GM12878 (cell line): ENCODE measurements around the gene MEOX1. TPM values are rescaled to one million over a fixed set of nuclear protein-coding genes. Genes with fewer than 3 reads are reported as not detected.

ENCODE experiments used
- ATAC-seq: fragments of 200-7000 bp; cut with Tn5 transposase; 3 replicates; pipeline ENCODE4 v1.9.1; 2020; ENCODE audit warnings: mild to moderate bottlenecking, moderate library complexity
- BruUV-seq: library from RNA; stranded (reverse); fragments of 400-500 nt; replicated peaks from 2 replicates; lab custom pipeline; 2021; lab: Mats Ljungman, UMichigan
- CTCF ChIA-PET: fragments of 300-600 bp; sonication (Branson Sonifier 250); formaldehyde crosslinking; extraction: SDS; loops from one replicate; lab custom pipeline; 2021; ENCODE audit warnings: inconsistent platforms; lab: Yijun Ruan, JAX
- POLR2A ChIA-PET: fragments of 350-600 bp; formaldehyde crosslinking; extraction: SDS; loops from one replicate; lab custom pipeline; 2021; ENCODE audit warnings: inconsistent platforms; lab: Charles Lee
- RAD21 ChIA-PET: fragments of 300-600 bp; sonication (Branson Sonifier 250); formaldehyde crosslinking; loops from one replicate; lab custom pipeline; 2023; ENCODE audit warnings: antibody characterized with exemption; ENCODE audit not compliant: unreplicated experiment; lab: Charles Lee
- SMC1A ChIA-PET: fragments of 300-600 bp; sonication (Branson Sonifier 250); formaldehyde crosslinking; loops from one replicate; lab custom pipeline; 2023; ENCODE audit not compliant: unreplicated experiment, uncharacterized antibody; lab: Charles Lee
- DNase-seq: peaks from one replicate; pipeline ENCODE4 v3.0.0-alpha.2; 2011; ENCODE audit warnings: low read depth, low spot score
- FAIRE-seq: peaks from 3 replicates; lab custom pipeline; 2011; peaks lifted over from hg19 to GRCh38; lab: Jason Lieb, UNC
- H2AFZ ChIP-seq: 2 replicates; pipeline ENCODE4 v1.6.0; 2011; ENCODE audit warnings: low read depth, low read length, control low read depth; ENCODE audit not compliant: control insufficient read depth
- H3K27ac ChIP-seq: 2 replicates; pipeline ENCODE4 v1.5.1; 2011; ENCODE audit warnings: control low read depth; ENCODE audit not compliant: control insufficient read depth, insufficient read depth
- H3K27me3 ChIP-seq, 2 experiments: replicated peaks in 1 of 2; 2 replicates each; pipeline versions ENCODE4 v1.6.0 to v1.6.1; 2011; ENCODE audit warnings: low read length in 1 of 2; ENCODE audit not compliant: control insufficient read depth in 2 of 2, insufficient read depth in 2 of 2
- H3K36me3 ChIP-seq, 2 experiments: 2 replicates each; pipeline ENCODE4 v1.5.1; 2011; ENCODE audit warnings: low read length in 1 of 2; ENCODE audit not compliant: control insufficient read depth in 2 of 2, insufficient read depth in 2 of 2
- H3K4me1 ChIP-seq: 2 replicates; pipeline ENCODE4 v1.6.1; 2011; ENCODE audit warnings: mild to moderate bottlenecking, low read length, moderate library complexity, mixed read lengths; ENCODE audit not compliant: control insufficient read depth, insufficient read depth
- H3K4me2 ChIP-seq: 2 replicates; pipeline ENCODE4 v1.6.0; 2011; ENCODE audit warnings: control low read depth; ENCODE audit not compliant: control insufficient read depth, insufficient read depth
- H3K4me3 ChIP-seq: fragments of 200-600 bp; sonication (generic); 2 replicates; pipeline ENCODE4 v1.5.1; 2016
- H3K79me2 ChIP-seq: 2 replicates; pipeline ENCODE4 v1.6.0; 2011; ENCODE audit warnings: low read length; ENCODE audit not compliant: control insufficient read depth, insufficient read depth
- H3K9ac ChIP-seq: 2 replicates; pipeline ENCODE4 v1.8.0; 2011; ENCODE audit warnings: low read length, control low read depth, mixed read lengths; ENCODE audit not compliant: control insufficient read depth, insufficient read depth
- H3K9me3 ChIP-seq: replicated peaks from 3 replicates; pipeline ENCODE4 v1.5.1; 2011; ENCODE audit warnings: mild to moderate bottlenecking, low read length; ENCODE audit not compliant: control insufficient read depth, insufficient read depth
- H4K20me1 ChIP-seq: 2 replicates; pipeline ENCODE4 v1.6.0; 2011; ENCODE audit not compliant: control insufficient read depth, insufficient read depth
- CHD1 ChIP-seq: IDR thresholded peaks from 2 replicates; pipeline ENCODE4 v1.6.1; 2012; ENCODE audit warnings: low read depth, low read length, improper control_type of control experiment
- FOXK2 ChIP-seq: fragments of 450-650 bp; IDR thresholded peaks from 2 replicates; pipeline ENCODE4 v1.6.1; 2017; ENCODE audit warnings: mild to moderate bottlenecking, moderate library complexity
- MXI1 ChIP-seq: fragments of 150-350 bp; IDR thresholded peaks from 2 replicates; pipeline ENCODE4 v1.6.1; 2011; ENCODE audit warnings: low read depth, mild to moderate bottlenecking, inconsistent platforms, low read length, improper control_type of control experiment
- PAX8 ChIP-seq: fragments of 450-650 bp; IDR thresholded peaks from 2 replicates; pipeline ENCODE4 v1.6.1; 2017; ENCODE audit warnings: mild to moderate bottlenecking, moderate library complexity
- POLR2AphosphoS5 ChIP-seq: IDR thresholded peaks from 2 replicates; pipeline ENCODE4 v1.6.1; 2011; ENCODE audit warnings: mild to moderate bottlenecking, low read length, inconsistent platforms
- RB1 ChIP-seq: fragments of 450-650 bp; formaldehyde crosslinking; IDR thresholded peaks from 2 replicates; pipeline ENCODE4 v1.6.1; 2017; ENCODE audit warnings: mild to moderate bottlenecking, borderline replicate concordance
- RBBP5 ChIP-seq: fragments of 200-600 bp; sonication (generic); conservative IDR thresholded peaks from 2 replicates; pipeline ENCODE4 v1.6.1; 2016
- RCOR1 ChIP-seq: conservative IDR thresholded peaks from 2 replicates; pipeline ENCODE4 v1.6.1; 2012; ENCODE audit warnings: low read depth, low read length, improper control_type of control experiment
- RFX5 ChIP-seq: IDR thresholded peaks from 2 replicates; pipeline ENCODE4 v1.6.1; 2011; ENCODE audit warnings: low read depth, low read length, improper control_type of control experiment
- SMAD1 ChIP-seq: fragments of 450-650 bp; IDR thresholded peaks from 2 replicates; pipeline ENCODE4 v1.6.1; 2018; ENCODE audit warnings: mild to moderate bottlenecking, low read depth; ENCODE audit not compliant: partially characterized antibody
- SMAD5 ChIP-seq: IDR thresholded peaks from 2 replicates; pipeline ENCODE4 v1.6.1; 2016; ENCODE audit warnings: antibody characterized with exemption, low read depth
- TARDBP ChIP-seq: IDR thresholded peaks from 2 replicates; pipeline ENCODE4 v1.6.1; 2016; ENCODE audit warnings: borderline replicate concordance
- TBL1XR1 ChIP-seq: IDR thresholded peaks from 2 replicates; pipeline ENCODE4 v1.6.1; 2012; ENCODE audit warnings: low read depth, low read length, improper control_type of control experiment
- YY1 ChIP-seq: IDR thresholded peaks from 2 replicates; pipeline ENCODE4 v1.6.1; 2011; ENCODE audit warnings: low read depth, mild to moderate bottlenecking, low read length
- ZNF217 ChIP-seq: fragments of 450-650 bp; IDR thresholded peaks from 2 replicates; pipeline ENCODE4 v1.6.1; 2017; ENCODE audit warnings: antibody characterized with exemption, mild to moderate bottlenecking
- ZNF24 ChIP-seq: fragments of 450-650 bp; IDR thresholded peaks from 2 replicates; pipeline ENCODE4 v1.6.1; 2017; ENCODE audit warnings: antibody characterized with exemption, mild to moderate bottlenecking
- WGBS: methylation state at CpG from one replicate; pipeline ENCODE4 v1.1.6; 2016; ENCODE audit warnings: low lambda C conversion rate; ENCODE audit not compliant: insufficient replicate concordance, insufficient coverage; ENCODE audit errors: missing lambda C conversion rate; 5-methylcytosine and 5-hydroxymethylcytosine counted together
- in situ Hi-C: fragments of 300-500 bp; cut with MboI; formaldehyde crosslinking; loops from 9 replicates; pipeline ENCODE4 v1.14.3; 2018; ENCODE audit warnings: mixed read lengths
- intact Hi-C: fragments of 100-400 bp; cut with micrococcal nuclease; formaldehyde crosslinking; loops from one replicate; pipeline ENCODE4 v1.14.2; 2022; ENCODE audit not compliant: unreplicated experiment
- polyA plus RNA-seq, 11 experiments: library from polyadenylated mRNA; depleted of rRNA in 4 of 11; unstranded in 6 of 11; stranded (reverse) in 5 of 11; fragments of >200 nt; fragmentation: Nextera tagmentation in 4 of 11; fragmentation: Illumina TruSeq in 1 of 11; extraction: Ambion mirVana in 4 of 11; extraction: Trizol in 1 of 11; gene quantifications; 1 replicate in 1 of 11; 2 replicates in 10 of 11; pipeline versions ENCODE4 v1.2.1 to v1.2.3, GENCODE V29; 2011 to 2016; ENCODE audit warnings: inconsistent platforms in 2 of 11, missing spikeins in 2 of 11, low read depth in 1 of 11
- total RNA-seq, 4 experiments: library from RNA; depleted of rRNA in 3 of 4; stranded (reverse); fragments of >200 nt in 3 of 4; fragmentation: Illumina TruSeq in 1 of 4; extraction: Trizol in 1 of 4; gene quantifications; 2 replicates each; pipeline versions ENCODE4 v1.2.1 to v1.2.3, GENCODE V29; 2013 to 2021
- TF ChIP-seq, protein P1 (sequence below): fragments of 450-650 bp; IDR thresholded peaks from 2 replicates; pipeline ENCODE4 v1.6.1; 2017; ENCODE audit warnings: antibody characterized with exemption, mild to moderate bottlenecking, moderate library complexity
- TF ChIP-seq, protein P2 (sequence below): IDR thresholded peaks from 2 replicates; pipeline ENCODE4 v1.6.1; 2011; ENCODE audit warnings: borderline replicate concordance, low read depth, mild to moderate bottlenecking, moderate library complexity, low read length; ENCODE audit not compliant: insufficient read depth, poor library complexity, severe bottlenecking

Gene MEOX1
- total and polyA plus RNA-seq, 10 of the 15 experiments (the other 5 are each of a cell fraction or from before 2014, with no cell fraction given), result 0.19 to 9.4 (median 0.46) TPM

DNA sequence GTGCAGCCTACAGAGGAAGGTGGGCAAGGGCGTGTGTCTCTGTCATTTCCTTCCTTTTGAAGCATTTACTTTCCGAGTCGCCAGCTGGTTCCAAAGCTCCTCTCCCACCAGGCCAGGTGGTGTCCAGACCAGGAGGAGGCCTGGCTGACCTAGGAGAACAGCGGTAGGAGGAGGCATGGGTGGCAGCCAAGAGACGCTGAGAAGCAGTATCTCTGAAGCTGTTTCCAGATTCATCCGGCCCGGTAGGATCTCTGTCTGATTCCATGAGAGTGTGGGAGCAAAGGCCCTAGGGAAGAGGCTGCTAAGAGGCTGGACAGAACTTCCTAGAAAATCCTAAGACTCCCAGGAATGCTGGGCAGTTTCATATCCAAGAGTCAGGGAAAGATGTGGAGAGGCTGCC, 20.3 kb downstream of the MEOX1 start:
- in situ Hi-C loops (no loop called here), intact Hi-C loops (no loop called here)
- Histone ChIP-seq H3K9me3 (no peaks in the 10 kb centered on the region), H3K36me3 (no peaks in the 10 kb centered on the region), H3K27ac (no peak overlapping the region), H3K4me2 (no peak overlapping the region), H3K9ac (no peak overlapping the region), H4K20me1 (no peaks in the 10 kb centered on the region; the same call in 1 of the 2 replicates), H3K79me2 (no peaks in the 10 kb centered on the region), H3K27me3 (no peaks in the 10 kb centered on the region), H3K4me1 (no peaks in the 10 kb centered on the region), H2AFZ (no peak overlapping the region), H3K4me3 (no peak overlapping the region)
- DNase-seq (no peak), ATAC-seq (no peak), FAIRE-seq (no peak)
- ChIA-PET SMC1A (interaction anchor here (1.2 to 1.3 kb wide), 2 partner anchors 22 to 31 kb away, joined by 3 read pairs; no protein-coding TSS in a partner anchor), CTCF (no interaction called here), POLR2A (no interaction called here), RAD21 (interaction anchor here (1.7 kb wide), 1 partner anchor 11 kb away, joined by 3 read pairs; no protein-coding TSS in a partner anchor)
- TF ChIP-seq MXI1, result no peak
- TF ChIP-seq RFX5, result no peak
- TF ChIP-seq SMAD1, result no peak
- TF ChIP-seq, protein P1, sequence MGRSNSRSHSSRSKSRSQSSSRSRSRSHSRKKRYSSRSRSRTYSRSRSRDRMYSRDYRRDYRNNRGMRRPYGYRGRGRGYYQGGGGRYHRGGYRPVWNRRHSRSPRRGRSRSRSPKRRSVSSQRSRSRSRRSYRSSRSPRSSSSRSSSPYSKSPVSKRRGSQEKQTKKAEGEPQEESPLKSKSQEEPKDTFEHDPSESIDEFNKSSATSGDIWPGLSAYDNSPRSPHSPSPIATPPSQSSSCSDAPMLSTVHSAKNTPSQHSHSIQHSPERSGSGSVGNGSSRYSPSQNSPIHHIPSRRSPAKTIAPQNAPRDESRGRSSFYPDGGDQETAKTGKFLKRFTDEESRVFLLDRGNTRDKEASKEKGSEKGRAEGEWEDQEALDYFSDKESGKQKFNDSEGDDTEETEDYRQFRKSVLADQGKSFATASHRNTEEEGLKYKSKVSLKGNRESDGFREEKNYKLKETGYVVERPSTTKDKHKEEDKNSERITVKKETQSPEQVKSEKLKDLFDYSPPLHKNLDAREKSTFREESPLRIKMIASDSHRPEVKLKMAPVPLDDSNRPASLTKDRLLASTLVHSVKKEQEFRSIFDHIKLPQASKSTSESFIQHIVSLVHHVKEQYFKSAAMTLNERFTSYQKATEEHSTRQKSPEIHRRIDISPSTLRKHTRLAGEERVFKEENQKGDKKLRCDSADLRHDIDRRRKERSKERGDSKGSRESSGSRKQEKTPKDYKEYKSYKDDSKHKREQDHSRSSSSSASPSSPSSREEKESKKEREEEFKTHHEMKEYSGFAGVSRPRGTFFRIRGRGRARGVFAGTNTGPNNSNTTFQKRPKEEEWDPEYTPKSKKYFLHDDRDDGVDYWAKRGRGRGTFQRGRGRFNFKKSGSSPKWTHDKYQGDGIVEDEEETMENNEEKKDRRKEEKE, result no peak
- TF ChIP-seq YY1, result no peak
- no peak for TF ChIP-seq RBBP5
- TF ChIP-seq ZNF24, result no peak
- TF ChIP-seq TBL1XR1, result no peak
- no peak for TF ChIP-seq PAX8
- TF ChIP-seq SMAD5, result no peak
- no peak for TF ChIP-seq ZNF217
- TF ChIP-seq RCOR1, result no peak
- TF ChIP-seq, protein P2, sequence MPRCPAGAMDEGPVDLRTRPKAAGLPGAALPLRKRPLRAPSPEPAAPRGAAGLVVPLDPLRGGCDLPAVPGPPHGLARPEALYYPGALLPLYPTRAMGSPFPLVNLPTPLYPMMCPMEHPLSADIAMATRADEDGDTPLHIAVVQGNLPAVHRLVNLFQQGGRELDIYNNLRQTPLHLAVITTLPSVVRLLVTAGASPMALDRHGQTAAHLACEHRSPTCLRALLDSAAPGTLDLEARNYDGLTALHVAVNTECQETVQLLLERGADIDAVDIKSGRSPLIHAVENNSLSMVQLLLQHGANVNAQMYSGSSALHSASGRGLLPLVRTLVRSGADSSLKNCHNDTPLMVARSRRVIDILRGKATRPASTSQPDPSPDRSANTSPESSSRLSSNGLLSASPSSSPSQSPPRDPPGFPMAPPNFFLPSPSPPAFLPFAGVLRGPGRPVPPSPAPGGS, result no peak
- TF ChIP-seq POLR2AphosphoS5, result no peak
- TF ChIP-seq TARDBP, result no peak
- TF ChIP-seq RB1, result no peak
- TF ChIP-seq FOXK2, result no peak
- TF ChIP-seq CHD1, result no peak
- no TSS peak for BruUV-seq
- WGBS, result 47% methylated on average over 7 of the region's 7 CpGs
